Measurements from ENCODE around the gene MYOM1.

DNA sequence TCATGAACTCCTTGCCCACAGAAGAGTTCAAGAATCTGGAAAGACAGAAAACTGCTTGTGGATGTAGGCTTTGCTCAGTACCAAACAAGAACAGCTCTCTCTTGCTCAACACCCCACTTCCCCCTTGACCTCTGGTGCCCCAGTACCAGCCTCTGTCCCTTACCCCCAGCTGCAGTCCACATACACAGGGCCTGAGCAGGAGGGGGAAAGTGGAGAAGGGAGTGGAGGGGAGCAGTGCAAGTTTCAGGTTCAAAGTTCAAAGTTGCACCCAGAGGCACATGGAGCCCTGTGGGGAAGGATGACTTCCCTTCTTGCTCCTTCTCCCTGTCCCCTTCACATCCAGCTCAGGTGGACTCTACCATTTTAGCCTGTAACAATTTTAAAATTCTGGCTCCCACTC, 145.7 kb downstream of the MYOM1 start:
- peak in 1 of 3 donors; percentile 9 for TF ChIP-seq POLR2AphosphoS5 (IDR thresholded peaks at IDR 0.05)
- TF ChIP-seq, protein P1, sequence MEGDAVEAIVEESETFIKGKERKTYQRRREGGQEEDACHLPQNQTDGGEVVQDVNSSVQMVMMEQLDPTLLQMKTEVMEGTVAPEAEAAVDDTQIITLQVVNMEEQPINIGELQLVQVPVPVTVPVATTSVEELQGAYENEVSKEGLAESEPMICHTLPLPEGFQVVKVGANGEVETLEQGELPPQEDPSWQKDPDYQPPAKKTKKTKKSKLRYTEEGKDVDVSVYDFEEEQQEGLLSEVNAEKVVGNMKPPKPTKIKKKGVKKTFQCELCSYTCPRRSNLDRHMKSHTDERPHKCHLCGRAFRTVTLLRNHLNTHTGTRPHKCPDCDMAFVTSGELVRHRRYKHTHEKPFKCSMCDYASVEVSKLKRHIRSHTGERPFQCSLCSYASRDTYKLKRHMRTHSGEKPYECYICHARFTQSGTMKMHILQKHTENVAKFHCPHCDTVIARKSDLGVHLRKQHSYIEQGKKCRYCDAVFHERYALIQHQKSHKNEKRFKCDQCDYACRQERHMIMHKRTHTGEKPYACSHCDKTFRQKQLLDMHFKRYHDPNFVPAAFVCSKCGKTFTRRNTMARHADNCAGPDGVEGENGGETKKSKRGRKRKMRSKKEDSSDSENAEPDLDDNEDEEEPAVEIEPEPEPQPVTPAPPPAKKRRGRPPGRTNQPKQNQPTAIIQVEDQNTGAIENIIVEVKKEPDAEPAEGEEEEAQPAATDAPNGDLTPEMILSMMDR (IDR thresholded peaks at IDR 0.05 in 8 of 11, conservative IDR thresholded peaks at IDR 0.05 in 3 of 11), result no peak

Data from spleen (tissue), 7 donors.